GM10248 (cell line): ENCODE data around the gene RBP7.
"Not testable (repeated sequence)": the region's sequence is repeated elsewhere in the genome, so short reads cannot be mapped to it uniquely, and the experiment has no call there.

Experiments used
- CTCF ChIA-PET: fragments of 300-600 bp; sonication (Branson Sonifier 250); formaldehyde crosslinking; extraction: SDS; loops from one replicate; lab custom pipeline; 2021; ENCODE audit warnings: antibody characterized with exemption; lab: Yijun Ruan, JAX
- POLR2A ChIA-PET: fragments of 350-650 bp; sonication (Branson Sonifier 250); formaldehyde crosslinking; extraction: SDS; loops from one replicate; lab custom pipeline; 2020; ENCODE audit warnings: antibody characterized with exemption; lab: Yijun Ruan, JAX
- DNase-seq: peaks from one replicate; pipeline ENCODE4 v3.0.0; 2012; ENCODE audit errors: extremely low spot score
- TF ChIP-seq, protein P1 (sequence below): IDR thresholded peaks from 2 replicates; pipeline ENCODE4 v1.5.1; 2012; ENCODE audit warnings: mild to moderate bottlenecking, low read depth; ENCODE audit errors: extremely low read depth, missing control alignments, control extremely low read depth

Gene RBP7

DNA sequence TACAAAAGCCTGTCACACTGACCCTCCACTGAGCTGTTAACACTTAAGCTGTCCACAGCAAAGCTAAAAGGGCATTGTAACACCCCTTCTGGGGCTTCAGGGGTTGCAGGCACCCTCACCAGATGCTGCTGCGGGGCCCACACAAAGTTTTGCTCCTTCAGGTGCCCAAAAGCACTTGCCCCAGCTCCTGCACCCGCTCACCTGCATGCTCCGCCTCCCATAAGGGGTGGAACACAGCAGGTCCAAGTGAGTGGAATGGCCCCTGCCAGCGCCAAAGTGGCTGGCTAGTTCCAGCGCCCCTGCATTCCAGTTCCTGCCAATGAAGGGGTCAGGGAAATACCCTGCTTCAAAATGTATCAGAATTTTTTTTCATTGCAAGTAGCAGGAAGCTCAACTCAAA, 7.3 kb upstream of the RBP7 start:
- ChIA-PET CTCF (interaction anchor here (1.4 to 2.0 kb wide), 5 partner anchors 10 to 46 kb away, joined by 3 to 7 read pairs (median 5); partner anchors contain the start of genes LZIC and NMNAT1), POLR2A (no interaction called here)
- DNase-seq, result no peak
- TF ChIP-seq, protein P1, sequence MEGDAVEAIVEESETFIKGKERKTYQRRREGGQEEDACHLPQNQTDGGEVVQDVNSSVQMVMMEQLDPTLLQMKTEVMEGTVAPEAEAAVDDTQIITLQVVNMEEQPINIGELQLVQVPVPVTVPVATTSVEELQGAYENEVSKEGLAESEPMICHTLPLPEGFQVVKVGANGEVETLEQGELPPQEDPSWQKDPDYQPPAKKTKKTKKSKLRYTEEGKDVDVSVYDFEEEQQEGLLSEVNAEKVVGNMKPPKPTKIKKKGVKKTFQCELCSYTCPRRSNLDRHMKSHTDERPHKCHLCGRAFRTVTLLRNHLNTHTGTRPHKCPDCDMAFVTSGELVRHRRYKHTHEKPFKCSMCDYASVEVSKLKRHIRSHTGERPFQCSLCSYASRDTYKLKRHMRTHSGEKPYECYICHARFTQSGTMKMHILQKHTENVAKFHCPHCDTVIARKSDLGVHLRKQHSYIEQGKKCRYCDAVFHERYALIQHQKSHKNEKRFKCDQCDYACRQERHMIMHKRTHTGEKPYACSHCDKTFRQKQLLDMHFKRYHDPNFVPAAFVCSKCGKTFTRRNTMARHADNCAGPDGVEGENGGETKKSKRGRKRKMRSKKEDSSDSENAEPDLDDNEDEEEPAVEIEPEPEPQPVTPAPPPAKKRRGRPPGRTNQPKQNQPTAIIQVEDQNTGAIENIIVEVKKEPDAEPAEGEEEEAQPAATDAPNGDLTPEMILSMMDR, result no peak

DNA sequence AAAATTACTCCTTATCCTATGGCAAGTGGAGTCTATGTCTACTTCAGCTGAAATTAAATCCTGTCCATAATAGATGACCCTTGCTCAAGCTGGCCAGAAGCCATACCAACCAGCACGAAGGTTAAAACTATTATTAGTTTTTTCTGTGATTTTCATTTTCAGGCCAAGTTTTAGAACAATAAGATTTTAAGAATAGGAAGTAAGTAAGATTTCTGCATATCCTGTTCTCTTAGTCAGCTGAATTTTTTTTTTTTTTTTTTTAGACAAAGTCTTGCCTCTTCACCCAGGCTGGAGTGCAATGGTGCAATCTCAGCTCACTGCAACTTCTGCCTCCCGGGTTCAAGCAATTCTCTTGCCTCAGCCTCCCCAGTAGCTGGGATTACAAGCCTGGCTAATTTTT, 6.1 kb upstream of the RBP7 start:
- ChIA-PET POLR2A (no interaction called here), CTCF (interaction anchor here (1.0 to 2.0 kb wide), 6 partner anchors 11 to 206 kb away, joined by 3 to 7 read pairs (median 4); partner anchors contain the start of genes LZIC and NMNAT1)
- DNase-seq, result no peak
- TF ChIP-seq, protein P1, result no peak

DNA sequence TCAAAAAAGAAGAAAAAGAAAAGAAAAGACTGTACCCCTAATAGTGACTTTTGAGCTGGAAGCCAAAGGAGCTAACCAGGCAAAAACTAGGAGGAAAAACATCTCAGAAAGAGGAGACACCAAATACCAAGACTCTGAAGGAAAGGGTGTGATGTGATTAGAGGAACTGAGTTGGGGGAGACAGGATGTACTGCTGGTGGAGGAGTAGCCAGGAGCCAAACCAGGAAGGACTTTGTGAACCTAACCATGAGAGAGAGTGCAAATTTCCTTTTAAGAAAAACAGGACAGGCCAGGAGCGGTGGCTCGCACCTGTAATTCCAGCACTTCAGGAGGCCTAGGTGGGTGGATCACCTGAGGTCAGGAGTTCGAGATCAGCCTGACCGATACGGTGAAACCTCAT, 4.1 kb upstream of the RBP7 start:
- TF ChIP-seq, protein P1, result no peak
- ChIA-PET POLR2A (interaction anchor here (0.6 kb wide), 1 partner anchor 218 kb away, joined by 3 read pairs; no protein-coding TSS in a partner anchor), CTCF (interaction anchor here (1.4 kb wide), 3 partner anchors 18 to 217 kb away, joined by 3 read pairs; partner anchors contain the start of gene KIF1B)
- no peak for DNase-seq

DNA sequence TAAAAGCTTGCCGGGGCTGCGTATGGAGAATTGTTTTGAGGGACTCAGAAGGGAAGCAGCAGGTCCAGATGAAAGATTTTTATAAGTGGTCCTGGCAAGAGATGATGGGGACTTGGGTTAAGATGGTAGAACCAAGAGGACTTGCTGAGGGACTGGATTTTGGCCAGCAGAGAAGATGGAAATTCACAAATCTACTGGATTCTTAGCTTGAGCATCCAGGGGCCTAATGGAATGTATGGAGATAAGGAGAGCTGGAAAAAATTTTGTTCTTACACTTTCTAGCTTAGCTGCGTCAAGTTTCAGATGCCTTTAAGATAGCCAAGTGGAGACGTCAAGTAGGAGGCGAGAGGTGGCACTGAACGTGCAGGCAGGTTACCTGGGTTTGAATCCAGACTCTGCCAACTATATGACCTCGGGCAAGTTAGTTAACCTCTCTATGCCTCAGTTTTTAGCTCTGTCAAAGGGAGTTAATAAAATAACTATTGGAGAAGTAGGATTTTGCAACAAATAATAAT, 3.4 kb upstream of the RBP7 start:
- ChIA-PET CTCF (interaction anchor here (1.4 to 1.8 kb wide), 4 partner anchors 14 to 217 kb away, joined by 3 to 8 read pairs (median 3); partner anchors contain the start of gene KIF1B), POLR2A (interaction anchor here (0.7 kb wide), 1 partner anchor 65 kb away, joined by 3 read pairs; no protein-coding TSS in a partner anchor)
- TF ChIP-seq, protein P1, result no peak
- no peak for DNase-seq

DNA sequence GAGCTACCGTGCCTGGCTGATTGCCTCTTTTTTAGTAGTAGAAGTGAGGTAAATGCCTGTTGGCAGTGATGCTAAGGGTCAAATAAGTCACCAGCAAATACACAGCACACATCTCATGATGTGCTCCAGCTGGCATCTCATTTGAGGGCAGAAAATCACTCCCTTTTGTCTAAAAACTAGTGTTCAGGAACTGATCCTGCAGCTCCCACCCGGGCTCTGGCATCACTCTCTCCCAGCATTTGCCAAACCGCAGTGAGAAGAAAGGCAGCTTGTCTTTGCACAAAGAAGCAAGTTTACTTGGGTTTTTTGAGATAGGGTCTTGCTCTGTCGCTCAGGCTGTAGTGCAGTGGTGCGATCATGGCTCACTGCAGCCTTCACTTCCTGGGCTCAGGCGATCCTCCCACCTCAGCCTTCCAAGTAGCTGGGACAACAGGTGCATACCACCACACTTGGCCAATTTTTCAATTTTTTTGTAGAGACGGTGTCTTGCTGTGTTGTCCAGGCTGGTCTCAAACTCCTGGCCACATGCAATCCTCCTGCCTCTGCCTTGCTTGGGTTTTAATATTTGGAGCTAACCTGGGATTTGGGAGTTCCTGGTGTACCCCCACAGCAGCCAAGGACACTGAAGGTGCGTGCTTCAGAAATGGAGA, 4.1 kb downstream of the RBP7 start:
- TF ChIP-seq, protein P1, result no peak
- DNase-seq, result no peak
- CTCF ChIA-PET, result no interaction called here
- POLR2A ChIA-PET, result no interaction called here

DNA sequence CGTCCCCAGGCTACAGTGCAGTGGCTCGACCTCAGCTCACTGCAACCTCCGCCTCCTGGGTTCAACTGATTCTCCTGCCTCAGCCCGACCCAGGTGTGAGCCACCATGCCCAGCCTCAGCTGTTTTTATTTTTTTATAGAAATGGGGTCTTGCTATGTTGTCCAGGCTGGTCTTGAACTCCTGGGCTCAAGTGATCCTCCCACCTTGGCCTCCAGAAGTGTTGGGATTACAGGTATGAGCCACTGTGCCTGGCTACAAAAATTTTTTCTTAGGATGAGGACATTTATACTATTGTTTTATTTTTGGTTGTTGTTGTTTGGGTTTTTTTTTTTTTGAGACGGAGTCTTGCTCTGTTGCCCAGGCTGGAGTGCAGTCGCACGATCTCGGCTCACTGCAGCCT, 8.2 kb downstream of the RBP7 start:
- CTCF ChIA-PET, result interaction anchor here (1.1 kb wide), 1 partner anchor 11 kb away, joined by 4 read pairs; no protein-coding TSS in a partner anchor
- POLR2A ChIA-PET, result not testable (repeated sequence)

DNA sequence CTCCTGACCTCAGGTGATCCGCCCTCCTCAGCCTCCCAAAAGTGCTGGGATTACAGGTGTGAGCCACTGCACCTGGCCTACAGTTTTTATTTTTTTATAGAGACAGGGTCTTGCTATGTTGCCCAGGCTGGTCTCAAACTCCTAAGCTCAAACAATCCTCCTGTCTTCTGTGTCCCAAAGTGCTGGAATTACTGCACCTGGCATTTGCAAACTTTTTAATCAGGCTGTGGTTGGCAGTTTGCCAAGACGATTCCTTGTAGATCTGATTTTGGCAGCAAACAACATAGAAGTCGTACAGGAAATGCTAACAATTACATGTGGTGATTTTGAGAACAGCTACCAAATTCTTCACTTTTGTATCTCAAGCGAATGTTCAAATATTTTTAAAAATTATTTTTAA, 10.1 kb downstream of the RBP7 start:
- CTCF ChIA-PET, result no interaction called here
- TF ChIP-seq, protein P1, result no peak
- no peak for DNase-seq
- POLR2A ChIA-PET, result no interaction called here

More for the DNA sequence above, 8.2 kb downstream of the RBP7 start:
- DNase-seq, result not testable (repeated sequence)
